Parathyroid adenoma (tissue), 2 donors: ENCODE measurements around the gene SLC5A2.
A peak's percentile ranks its signal among the peaks of the same experiment; 100 is the strongest.

Source experiments
- H2AFZ ChIP-seq: fragments of 300-600 bp; sonication (generic); one replicate; pipeline ENCODE4 v1.7.0; 2017; ENCODE audit warnings: antibody characterized with exemption, mild to moderate bottlenecking
- H3K27ac ChIP-seq: fragments of 300-600 bp; sonication (generic); one replicate; pipeline ENCODE4 v1.7.0; 2017
- H3K27me3 ChIP-seq: fragments of 300-600 bp; sonication (generic); one replicate; pipeline ENCODE4 v1.7.0; 2017; ENCODE audit warnings: low read length; ENCODE audit not compliant: control insufficient read depth, insufficient read depth
- H3K36me3 ChIP-seq: fragments of 300-600 bp; sonication (generic); one replicate; pipeline ENCODE4 v1.7.0; 2017; ENCODE audit warnings: low read length; ENCODE audit not compliant: control insufficient read depth, insufficient read depth
- H3K4me1 ChIP-seq: fragments of 300-600 bp; sonication (generic); one replicate; pipeline ENCODE4 v1.7.0; 2017; ENCODE audit warnings: control low read depth
- H3K4me2 ChIP-seq: fragments of 300-600 bp; sonication (generic); one replicate; pipeline ENCODE4 v1.7.0; 2017; ENCODE audit warnings: low read length
- H3K4me3 ChIP-seq: fragments of 300-600 bp; sonication (generic); one replicate; pipeline ENCODE4 v1.7.0; 2017; ENCODE audit warnings: low read depth, low read length
- H3K79me2 ChIP-seq: fragments of 300-600 bp; sonication (generic); one replicate; pipeline ENCODE4 v1.7.0; 2017; ENCODE audit warnings: control low read depth
- H3K9ac ChIP-seq: fragments of 300-600 bp; sonication (generic); one replicate; pipeline ENCODE4 v1.7.0; 2017; ENCODE audit warnings: mild to moderate bottlenecking
- H3K9me3 ChIP-seq: fragments of 300-600 bp; sonication (generic); one replicate; pipeline ENCODE4 v1.7.0; 2017; ENCODE audit warnings: low read length; ENCODE audit not compliant: control insufficient read depth
- TF ChIP-seq, protein P1 (sequence below): fragments of 300-600 bp; sonication (generic); IDR thresholded peaks from one replicate; pipeline ENCODE4 v1.7.0; 2017; ENCODE audit warnings: antibody characterized with exemption, mild to moderate bottlenecking
- donor health status: primary hyperparathyroidism.

Gene SLC5A2

GRCh38 chr16:31508706-31509195 is 25.8 kb downstream of the SLC5A2 start:
- Histone ChIP-seq H3K4me3 (peak overlapping the region; percentile 81), H2AFZ (peak overlapping the region; percentile 79), H3K27ac (peak overlapping the region; percentile 84), H3K79me2 (peaks cover 6% of the 10 kb centered on the region), H3K9ac (peak overlapping the region; percentile 79), H3K36me3 (no peaks in the 10 kb centered on the region), H3K9me3 (no peaks in the 10 kb centered on the region), H3K4me2 (peak overlapping the region; percentile 70), H3K4me1 (peaks cover 7% of the 10 kb centered on the region), H3K27me3 (no peaks in the 10 kb centered on the region)
- TF ChIP-seq, protein P1, sequence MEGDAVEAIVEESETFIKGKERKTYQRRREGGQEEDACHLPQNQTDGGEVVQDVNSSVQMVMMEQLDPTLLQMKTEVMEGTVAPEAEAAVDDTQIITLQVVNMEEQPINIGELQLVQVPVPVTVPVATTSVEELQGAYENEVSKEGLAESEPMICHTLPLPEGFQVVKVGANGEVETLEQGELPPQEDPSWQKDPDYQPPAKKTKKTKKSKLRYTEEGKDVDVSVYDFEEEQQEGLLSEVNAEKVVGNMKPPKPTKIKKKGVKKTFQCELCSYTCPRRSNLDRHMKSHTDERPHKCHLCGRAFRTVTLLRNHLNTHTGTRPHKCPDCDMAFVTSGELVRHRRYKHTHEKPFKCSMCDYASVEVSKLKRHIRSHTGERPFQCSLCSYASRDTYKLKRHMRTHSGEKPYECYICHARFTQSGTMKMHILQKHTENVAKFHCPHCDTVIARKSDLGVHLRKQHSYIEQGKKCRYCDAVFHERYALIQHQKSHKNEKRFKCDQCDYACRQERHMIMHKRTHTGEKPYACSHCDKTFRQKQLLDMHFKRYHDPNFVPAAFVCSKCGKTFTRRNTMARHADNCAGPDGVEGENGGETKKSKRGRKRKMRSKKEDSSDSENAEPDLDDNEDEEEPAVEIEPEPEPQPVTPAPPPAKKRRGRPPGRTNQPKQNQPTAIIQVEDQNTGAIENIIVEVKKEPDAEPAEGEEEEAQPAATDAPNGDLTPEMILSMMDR, result no peak

DNA sequence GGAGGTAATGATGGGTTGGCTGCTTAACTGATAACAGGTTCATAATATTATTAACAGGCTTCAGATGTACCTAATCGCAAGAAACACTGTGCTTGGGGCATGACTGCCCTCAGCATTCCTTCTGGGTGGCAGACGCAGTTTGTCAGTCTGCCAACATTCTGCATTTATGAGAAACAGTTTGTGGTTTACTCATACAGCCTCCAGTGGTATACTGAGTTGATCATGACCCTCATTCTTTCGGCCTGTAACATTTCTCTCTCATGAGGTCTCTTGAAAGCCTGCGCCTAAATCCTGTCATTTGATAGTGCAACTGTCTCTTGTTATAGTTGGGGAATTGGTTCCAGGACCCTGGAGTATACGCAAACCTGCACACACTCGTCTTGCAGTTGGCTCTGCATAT is 30.2 kb downstream of the SLC5A2 start:
- no peak overlapping the region for H3K4me2 ChIP-seq
- H3K27me3 ChIP-seq, result no peaks in the 10 kb centered on the region
- no peak overlapping the region for H3K4me3 ChIP-seq
- H3K9ac ChIP-seq, result no peak overlapping the region
- H3K27ac ChIP-seq, result no peak overlapping the region
- H3K4me1 ChIP-seq, result peaks cover 4% of the 10 kb centered on the region
- H3K79me2 ChIP-seq, result peaks cover 4% of the 10 kb centered on the region
- H3K36me3 ChIP-seq, result no peaks in the 10 kb centered on the region
- H3K9me3 ChIP-seq, result no peaks in the 10 kb centered on the region
- no peak overlapping the region for H2AFZ ChIP-seq
- TF ChIP-seq, protein P1, result no peak

DNA sequence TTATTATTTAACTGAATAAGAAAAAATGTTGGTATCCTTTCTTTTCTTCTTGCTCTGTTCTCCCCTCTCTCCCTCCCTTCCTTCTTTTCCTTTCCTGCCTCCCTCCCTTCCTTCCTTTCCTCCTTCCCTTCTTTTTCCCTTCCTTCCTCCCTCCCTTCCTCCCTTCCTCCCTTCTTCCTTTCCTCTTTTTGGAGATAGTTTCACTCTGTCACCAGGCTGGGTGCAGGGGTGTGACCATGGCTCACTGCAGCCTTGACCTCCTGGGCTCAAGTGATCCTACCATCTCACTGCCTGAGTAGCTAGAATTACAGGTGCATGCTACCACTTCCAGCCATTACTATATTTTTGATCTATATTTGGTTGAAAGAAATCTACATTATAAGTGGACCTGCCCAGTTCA is 31.0 kb downstream of the SLC5A2 start:
- no peak overlapping the region for H3K4me2 ChIP-seq
- peaks cover 4% of the 10 kb centered on the region for H3K4me1 ChIP-seq
- H2AFZ ChIP-seq, result no peak overlapping the region
- H3K9me3 ChIP-seq, result no peaks in the 10 kb centered on the region
- no peaks in the 10 kb centered on the region for H3K27me3 ChIP-seq
- H3K27ac ChIP-seq, result no peak overlapping the region
- H3K79me2 ChIP-seq, result no peaks in the 10 kb centered on the region
- TF ChIP-seq, protein P1, result no peak
- no peak overlapping the region for H3K4me3 ChIP-seq
- H3K36me3 ChIP-seq, result no peaks in the 10 kb centered on the region
- no peak overlapping the region for H3K9ac ChIP-seq

- Histone ChIP-seq H3K4me2 (no peak overlapping the region), H3K27me3 (no peaks in the 10 kb centered on the region), H3K4me3 (no peak overlapping the region), H3K9me3 (no peaks in the 10 kb centered on the region), H2AFZ (no peak overlapping the region), H3K36me3 (no peaks in the 10 kb centered on the region), H3K79me2 (no peaks in the 10 kb centered on the region), H3K4me1 (no peaks in the 10 kb centered on the region), H3K27ac (no peak overlapping the region), H3K9ac (no peak overlapping the region)
- TF ChIP-seq, protein P1, result no peak
Observed at GRCh38 chr16:31517800-31518402, 35.0 kb downstream of the SLC5A2 start.
